Stimulated activated CD8-positive, alpha-beta memory T cell treated with anti-CD3 and anti-CD28 coated beads, Interleukin-15, amount 100 ng/mL, for 1 hour (primary cell): ENCODE results near the gene CCDC200.
"Not testable (repeated sequence)": the region's sequence is repeated elsewhere in the genome, so short reads cannot be mapped to it uniquely, and the experiment has no call there.

Experiments
- DNase-seq: peaks from one replicate; pipeline ENCODE4 v3.0.0-alpha.2; 2020; ENCODE audit warnings: low read depth

CCDC200 gene

GRCh38 chr17:43216369-43216761 is 12.1 kb downstream of the CCDC200 start:
- DNase-seq = no peak

GRCh38 chr17:43215341-43215740 is 13.1 kb downstream of the CCDC200 start:
- DNase-seq = no peak

- no peak for DNase-seq
Observed at GRCh38 chr17:43213545-43213944, 14.9 kb downstream of the CCDC200 start.

- no peak for DNase-seq
Observed at GRCh38 chr17:43212641-43213490, 15.6 kb downstream of the CCDC200 start.

GRCh38 chr17:43211480-43212402 is 16.7 kb downstream of the CCDC200 start, which contains the start of gene TMEM106A:
TSS of gene TMEM106A (plus strand) at chr17:43211875. CDS start at chr17:43213042, 1,167 bp downstream.
- peak; percentile 41 for DNase-seq

GRCh38 chr17:43211123-43211479 is 17.3 kb downstream of the CCDC200 start:
- DNase-seq = no peak

GRCh38 chr17:43210576-43210975 is 17.8 kb downstream of the CCDC200 start:
- DNase-seq = no peak

GRCh38 chr17:43203013-43203412 is 25.4 kb downstream of the CCDC200 start:
- not testable (repeated sequence) for DNase-seq

GRCh38 chr17:43200127-43200526 is 28.3 kb downstream of the CCDC200 start:
- DNase-seq = no peak

- DNase-seq = no peak
Observed at GRCh38 chr17:43199633-43200032, 28.8 kb downstream of the CCDC200 start.

- DNase-seq = no peak
Observed at GRCh38 chr17:43193251-43193650, 35.2 kb downstream of the CCDC200 start.

GRCh38 chr17:43186656-43187055 is 41.8 kb downstream of the CCDC200 start:
- not testable (repeated sequence) for DNase-seq

- DNase-seq = no peak
Observed at GRCh38 chr17:43183921-43184320, 44.5 kb downstream of the CCDC200 start.

GRCh38 chr17:43176119-43176570 is 52.3 kb downstream of the CCDC200 start:
- no peak for DNase-seq

- no peak for DNase-seq
Observed at GRCh38 chr17:43175213-43176118, 53.0 kb downstream of the CCDC200 start.

- DNase-seq = no peak
Observed at GRCh38 chr17:43171586-43172487, 56.6 kb downstream of the CCDC200 start.
